Natural killer cell (primary cell): ENCODE measurements around the gene C4orf50. TPM values are rescaled to one million over a fixed set of nuclear protein-coding genes. Genes with fewer than 3 reads are reported as not detected.

Source experiments
- ATAC-seq, 3 donors: fragments of 150-1000 bp in 2 of 3; fragments of 200-7000 bp in 1 of 3; cut with Tn5 transposase; 1 replicate in 1 of 3; 2 replicates in 2 of 3; pipeline ENCODE4 v1.10.0; 2021; ENCODE audit warnings: mild to moderate bottlenecking in 2 of 3, moderate library complexity in 2 of 3
- DNase-seq, 2 donors: peaks; one replicate each; pipeline versions ENCODE4 v3.0.0 to v3.0.0-alpha.2; 2013 to 2021; ENCODE audit warnings: mixed read lengths in 1 of 2
- H3K27ac ChIP-seq: one replicate; pipeline ENCODE4 v1.5.1; 2013; ENCODE audit warnings: mild to moderate bottlenecking, low read length
- H3K27me3 ChIP-seq: one replicate; pipeline ENCODE4 v1.6.1; 2013; ENCODE audit warnings: low read length; ENCODE audit not compliant: control insufficient read depth, insufficient read depth
- H3K36me3 ChIP-seq: one replicate; pipeline ENCODE4 v1.6.1; 2013; ENCODE audit warnings: low read length; ENCODE audit not compliant: control insufficient read depth, insufficient read depth
- H3K4me1 ChIP-seq: one replicate; pipeline ENCODE4 v1.6.1; 2013; ENCODE audit warnings: low read length; ENCODE audit not compliant: control insufficient read depth, insufficient read depth
- H3K4me3 ChIP-seq: one replicate; pipeline ENCODE4 v1.5.1; 2013; ENCODE audit warnings: low read length
- H3K9me3 ChIP-seq: one replicate; pipeline ENCODE4 v1.6.1; 2013; ENCODE audit warnings: low read length; ENCODE audit not compliant: control insufficient read depth, insufficient read depth
- H3K27ac Mint-ChIP-seq, 2 donors: one replicate each; pipeline ENCODE4 v1.8.0; 2022; ENCODE audit warnings: mild to moderate bottlenecking in 2 of 2, mixed read lengths in 2 of 2, moderate library complexity in 1 of 2
- H3K27me3 Mint-ChIP-seq, 2 donors: one replicate each; pipeline ENCODE4 v1.8.0; 2022; ENCODE audit warnings: low read depth in 2 of 2, mixed read lengths in 2 of 2
- H3K36me3 Mint-ChIP-seq: one replicate; pipeline ENCODE4 v1.8.0; 2022; ENCODE audit warnings: mixed read lengths
- H3K4me1 Mint-ChIP-seq, 2 donors: one replicate each; pipeline ENCODE4 v1.8.0; 2022; ENCODE audit warnings: mixed read lengths in 2 of 2
- H3K4me3 Mint-ChIP-seq: one replicate; pipeline ENCODE4 v1.8.0; 2022; ENCODE audit warnings: mild to moderate bottlenecking, moderate library complexity, mixed read lengths
- H3K9me3 Mint-ChIP-seq, 2 donors: one replicate each; pipeline ENCODE4 v1.8.0; 2022; ENCODE audit warnings: mixed read lengths in 2 of 2
- CTCF ChIP-seq: fragments of 200-600 bp; IDR thresholded peaks from one replicate; pipeline ENCODE4 v1.8.0; 2022; ENCODE audit warnings: antibody characterized with exemption
- WGBS: methylation state at CpG from one replicate; pipeline ENCODE4 v1.1.7; 2013; ENCODE audit warnings: missing lambda C conversion rate; ENCODE audit not compliant: insufficient coverage; 5-methylcytosine and 5-hydroxymethylcytosine counted together
- intact Hi-C: fragments of 100-400 bp; cut with micrococcal nuclease; formaldehyde crosslinking; loops from one replicate; pipeline ENCODE4 v1.14.2; 2022
- total RNA-seq, 4 donors: library from RNA; stranded (reverse); fragments of 120-200 nt in 1 of 4; gene quantifications; one replicate each; pipeline versions ENCODE4 v1.2.3 to v1.2.4, GENCODE V29; 2013 to 2022

Gene C4orf50
- total RNA-seq, 3 donors from 2014 or later (not counting 1 experiment from before 2014, with no cell fraction given), result 0.63 to 2.7 (median 1.8) TPM

GRCh38 chr4:5982156-5982973, 35.9 kb downstream of the C4orf50 start:
- TF ChIP-seq CTCF, result no peak
- H3K36me3 ChIP-seq, result no peaks in the 10 kb centered on the region
- Mint-ChIP-seq H3K9me3 (peaks cover 10 to 17% of the 10 kb centered on the region in 2 donors), H3K27ac (no peak overlapping the region), H3K36me3 (peaks cover 19% of the 10 kb centered on the region), H3K4me1 (no peaks in the 10 kb centered on the region), H3K4me3 (no peak overlapping the region), H3K27me3 (peaks cover 9 to 41% of the 10 kb centered on the region in 2 donors)
- ATAC-seq, result no peak
- H3K4me1 ChIP-seq, result no peaks in the 10 kb centered on the region
- DNase-seq, result no peak
- intact Hi-C loops, result no loop called here
- no peak overlapping the region for H3K4me3 ChIP-seq
- no peak overlapping the region for H3K27ac ChIP-seq
- peaks cover 3% of the 10 kb centered on the region for H3K9me3 ChIP-seq
- 88% methylated on average over 9 of the region's 9 CpGs for WGBS
- H3K27me3 ChIP-seq, result peaks cover 3% of the 10 kb centered on the region

- Mint-ChIP-seq H3K36me3 (peaks cover 19% of the 10 kb centered on the region), H3K27me3 (peaks cover 9 to 41% of the 10 kb centered on the region in 2 donors), H3K9me3 (peaks cover 10 to 17% of the 10 kb centered on the region in 2 donors), H3K27ac (no peak overlapping the region), H3K4me1 (no peaks in the 10 kb centered on the region), H3K4me3 (no peak overlapping the region)
- TF ChIP-seq CTCF, result no peak
- Histone ChIP-seq H3K9me3 (peaks cover 3% of the 10 kb centered on the region), H3K4me1 (no peaks in the 10 kb centered on the region), H3K27ac (no peak overlapping the region), H3K27me3 (peaks cover 3% of the 10 kb centered on the region), H3K4me3 (no peak overlapping the region), H3K36me3 (no peaks in the 10 kb centered on the region)
- intact Hi-C loops, result no loop called here
- no peak for ATAC-seq
- WGBS, result 51% methylated on average over 3 of the region's 3 CpGs
- DNase-seq, result no peak
These were observed 37.6 kb downstream of the C4orf50 start for GRCh38 chr4:5980436-5981155.

- WGBS, result 15% methylated on average over 11 of the region's 11 CpGs
- H3K27me3 ChIP-seq, result peaks cover 3% of the 10 kb centered on the region
- no peak overlapping the region for H3K27ac ChIP-seq
- intact Hi-C loops, result no loop called here
- Mint-ChIP-seq H3K9me3 (peaks cover 8 to 16% of the 10 kb centered on the region in 2 donors), H3K27me3 (peaks cover 9 to 39% of the 10 kb centered on the region in 2 donors), H3K27ac (no peak overlapping the region), H3K36me3 (peaks cover 17% of the 10 kb centered on the region), H3K4me3 (no peak overlapping the region), H3K4me1 (no peaks in the 10 kb centered on the region)
- no peaks in the 10 kb centered on the region for H3K36me3 ChIP-seq
- ATAC-seq (no peak), DNase-seq (no peak)
- H3K9me3 ChIP-seq, result peaks cover 3% of the 10 kb centered on the region
- H3K4me3 ChIP-seq, result no peak overlapping the region
- no peaks in the 10 kb centered on the region for H3K4me1 ChIP-seq
- no peak for TF ChIP-seq CTCF
These were observed 38.2 kb downstream of the C4orf50 start for GRCh38 chr4:5979981-5980380.
